Lung (tissue), 12 donors: ENCODE results near the gene IFRD2. TPM values are rescaled to one million over a fixed set of nuclear protein-coding genes. Genes with fewer than 3 reads are reported as not detected.

Experiments
- ATAC-seq: fragments of 200-7000 bp; cut with Tn5 transposase; one replicate; pipeline ENCODE4 v1.9.1; 2020; ENCODE audit warnings: moderate number of reproducible peaks; ENCODE audit not compliant: insufficient read depth, low FRiP score
- DNase-seq, 3 donors: peaks; one replicate each; pipeline ENCODE4 v3.0.0-alpha.2; 2013 to 2017
- H3K27ac ChIP-seq, 2 donors: one replicate each; pipeline ENCODE4 v1.5.1; 2013; ENCODE audit warnings: mild to moderate bottlenecking in 2 of 2, moderate library complexity in 2 of 2, control low read depth in 1 of 2, inconsistent platforms in 1 of 2, low read depth in 1 of 2, low read length in 1 of 2
- H3K27me3 ChIP-seq, 3 donors: one replicate each; pipeline ENCODE4 v1.5.1; 2013; ENCODE audit warnings: low read length in 2 of 3; ENCODE audit not compliant: control insufficient read depth in 3 of 3, insufficient read depth in 3 of 3
- H3K36me3 ChIP-seq, 4 donors: one replicate each; pipeline ENCODE4 v1.5.1; 2013; ENCODE audit warnings: low read length in 4 of 4, mild to moderate bottlenecking in 1 of 4, moderate library complexity in 1 of 4; ENCODE audit not compliant: control insufficient read depth in 4 of 4, insufficient read depth in 4 of 4
- H3K4me1 ChIP-seq, 5 donors: one replicate each; pipeline ENCODE4 v1.5.1; 2013; ENCODE audit warnings: low read length in 5 of 5, mild to moderate bottlenecking in 2 of 5, moderate library complexity in 1 of 5; ENCODE audit not compliant: control insufficient read depth in 5 of 5, insufficient read depth in 5 of 5
- H3K4me3 ChIP-seq: one replicate; pipeline ENCODE4 v1.5.1; 2013; ENCODE audit warnings: mild to moderate bottlenecking, control low read depth, moderate library complexity
- H3K9ac ChIP-seq, 2 donors: one replicate each; pipeline ENCODE4 v1.5.1; 2013; ENCODE audit warnings: low read length in 2 of 2, control low read depth in 1 of 2; ENCODE audit not compliant: insufficient read depth in 1 of 2
- H3K9me3 ChIP-seq, 4 donors: one replicate each; pipeline ENCODE4 v1.5.1; 2013; ENCODE audit warnings: low read length in 3 of 4, mild to moderate bottlenecking in 1 of 4, moderate library complexity in 1 of 4; ENCODE audit not compliant: control insufficient read depth in 4 of 4, insufficient read depth in 3 of 4
- WGBS, 2 donors: extraction: QIAGEN DNeasy Blood & Tissue Kit; methylation state at CpG; one replicate each; pipeline ENCODE4 v1.1.7; 2013; 5-methylcytosine and 5-hydroxymethylcytosine counted together
- polyA plus RNA-seq, 2 donors: library from polyadenylated mRNA; stranded (reverse); fragments of 200-250 nt; gene quantifications; one replicate each; pipeline ENCODE4 v1.2.1, GENCODE V29; 2013
- total RNA-seq, 2 donors: library from RNA; depleted of rRNA in 1 of 2; stranded (reverse); fragments of >200 nt in 1 of 2; gene quantifications; one replicate each; pipeline ENCODE4 v1.2.1, GENCODE V29; 2014 to 2021
- TF ChIP-seq, protein P1 (sequence below): IDR thresholded peaks from 2 replicates; pipeline ENCODE4 v1.5.1; 2012; ENCODE audit warnings: mild to moderate bottlenecking; ENCODE audit errors: control extremely low read depth, extremely low read depth
- donor health status: control.
- donor health status: control.
- donor health status: Bipolar disorder and iron deficiency.
- donor health status: healthy.
- donor health status: DM: yes; HTN: yes; CAD: no.

Gene IFRD2
- total and polyA plus RNA-seq, 4 donors: 14.7 to 107 (median 95.1) TPM

GRCh38 chr3:50255251-50255615 lies 37.0 kb downstream of the IFRD2 start:
- ATAC-seq (no peak), DNase-seq (no peak)
- peaks cover 19 to 72% (median 38%) of the 10 kb centered on the region in 4 donors for H3K36me3 ChIP-seq
- TF ChIP-seq, protein P1, sequence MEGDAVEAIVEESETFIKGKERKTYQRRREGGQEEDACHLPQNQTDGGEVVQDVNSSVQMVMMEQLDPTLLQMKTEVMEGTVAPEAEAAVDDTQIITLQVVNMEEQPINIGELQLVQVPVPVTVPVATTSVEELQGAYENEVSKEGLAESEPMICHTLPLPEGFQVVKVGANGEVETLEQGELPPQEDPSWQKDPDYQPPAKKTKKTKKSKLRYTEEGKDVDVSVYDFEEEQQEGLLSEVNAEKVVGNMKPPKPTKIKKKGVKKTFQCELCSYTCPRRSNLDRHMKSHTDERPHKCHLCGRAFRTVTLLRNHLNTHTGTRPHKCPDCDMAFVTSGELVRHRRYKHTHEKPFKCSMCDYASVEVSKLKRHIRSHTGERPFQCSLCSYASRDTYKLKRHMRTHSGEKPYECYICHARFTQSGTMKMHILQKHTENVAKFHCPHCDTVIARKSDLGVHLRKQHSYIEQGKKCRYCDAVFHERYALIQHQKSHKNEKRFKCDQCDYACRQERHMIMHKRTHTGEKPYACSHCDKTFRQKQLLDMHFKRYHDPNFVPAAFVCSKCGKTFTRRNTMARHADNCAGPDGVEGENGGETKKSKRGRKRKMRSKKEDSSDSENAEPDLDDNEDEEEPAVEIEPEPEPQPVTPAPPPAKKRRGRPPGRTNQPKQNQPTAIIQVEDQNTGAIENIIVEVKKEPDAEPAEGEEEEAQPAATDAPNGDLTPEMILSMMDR: no peak
- peak overlapping the region; percentile 80 to 93 for H3K27ac ChIP-seq
- no peak overlapping the region for H3K4me3 ChIP-seq
- H3K4me1 ChIP-seq: peaks cover 0 to 43% (median 0%) of the 10 kb centered on the region in 5 donors
- peaks cover 0 to 4% (median 0%) of the 10 kb centered on the region in 4 donors for H3K9me3 ChIP-seq
- 74 to 90% methylated on average over 9 of the region's 9 CpGs for WGBS, 2 donors
- no peaks in the 10 kb centered on the region for H3K27me3 ChIP-seq
- no peak overlapping the region for H3K9ac ChIP-seq

GRCh38 chr3:50254577-50255250 lies 37.5 kb downstream of the IFRD2 start:
- Histone ChIP-seq H3K36me3 (peaks cover 19 to 72% (median 40%) of the 10 kb centered on the region in 4 donors), H3K4me1 (peaks cover 0 to 46% (median 4%) of the 10 kb centered on the region in 5 donors), H3K4me3 (no peak overlapping the region), H3K27ac (peak overlapping the region; percentile 80 to 93), H3K9ac (no peak overlapping the region), H3K9me3 (peaks cover 0 to 4% (median 0%) of the 10 kb centered on the region in 4 donors), H3K27me3 (no peaks in the 10 kb centered on the region)
- ATAC-seq (peak; percentile 33), DNase-seq (peak in 1 of 3 donors; percentile 46)
- 64 to 71% methylated on average over 6 to 8 of the region's 8 CpGs for WGBS, 2 donors
- TF ChIP-seq, protein P1: no peak

DNA sequence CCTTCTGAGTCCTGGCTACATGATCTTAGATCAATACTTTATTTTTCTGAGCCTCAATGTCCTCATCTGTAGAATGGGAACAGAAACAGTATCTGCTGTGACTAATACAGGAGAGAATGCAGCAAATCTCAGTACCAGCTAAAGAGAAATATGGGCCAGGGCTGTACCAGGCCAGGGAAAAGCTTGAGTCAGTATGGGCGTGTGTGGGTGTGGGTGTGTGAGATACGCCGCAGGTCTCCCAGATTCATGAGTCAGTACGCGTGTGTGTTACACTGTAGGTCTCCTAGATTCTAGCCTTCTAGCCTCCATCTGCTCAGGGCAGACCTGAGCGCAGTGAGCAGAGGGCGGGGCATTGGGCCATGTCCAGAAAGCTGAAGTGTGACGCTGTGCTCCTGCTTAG lies 41.0 kb downstream of the IFRD2 start:
- ATAC-seq (no peak), DNase-seq (no peak)
- H3K9me3 ChIP-seq: no peaks in the 10 kb centered on the region
- H3K27me3 ChIP-seq: no peaks in the 10 kb centered on the region
- 79 to 88% methylated on average over 8 of the region's 8 CpGs for WGBS, 2 donors
- TF ChIP-seq, protein P1: no peak
- H3K36me3 ChIP-seq: peaks cover 3 to 54% (median 20%) of the 10 kb centered on the region in 4 donors
- peaks cover 0 to 61% (median 6%) of the 10 kb centered on the region in 5 donors for H3K4me1 ChIP-seq
- H3K4me3 ChIP-seq: no peak overlapping the region
- H3K27ac ChIP-seq: peak overlapping the region; percentile 37 to 43
- H3K9ac ChIP-seq: no peak overlapping the region
